MM.1S (cell line): ENCODE results near the gene NREP.

Experiments
- CTCF ChIP-seq: fragments of 300-600 bp; sonication (generic); IDR thresholded peaks from 2 replicates; pipeline ENCODE4 v1.5.1; 2016; ENCODE audit warnings: antibody characterized with exemption, low read length, mixed read lengths
- EZH2phosphoT487 ChIP-seq: fragments of 300-600 bp; sonication (generic); IDR thresholded peaks from 2 replicates; pipeline ENCODE4 v1.6.1; 2018; ENCODE audit warnings: antibody characterized with exemption, low read length

GRCh38 chr5:111697215-111697614 lies 59.8 kb downstream of the NREP start:
- TF ChIP-seq CTCF (no peak), EZH2phosphoT487 (no peak)
